IPS-18c (cell line): ENCODE data around the gene HOXB13.

Experiments
- H3K4me3 ChIP-seq: 2 replicates; pipeline ENCODE4 v1.7.0; 2013; ENCODE audit warnings: low read depth, mild to moderate bottlenecking, low read length, moderate library complexity; ENCODE audit not compliant: insufficient read depth
- H3K9me3 ChIP-seq: one replicate; pipeline ENCODE4 v1.6.1; 2013; ENCODE audit warnings: mild to moderate bottlenecking, low read length, moderate library complexity; ENCODE audit not compliant: control insufficient read depth, insufficient read depth

The HOXB13 gene

DNA sequence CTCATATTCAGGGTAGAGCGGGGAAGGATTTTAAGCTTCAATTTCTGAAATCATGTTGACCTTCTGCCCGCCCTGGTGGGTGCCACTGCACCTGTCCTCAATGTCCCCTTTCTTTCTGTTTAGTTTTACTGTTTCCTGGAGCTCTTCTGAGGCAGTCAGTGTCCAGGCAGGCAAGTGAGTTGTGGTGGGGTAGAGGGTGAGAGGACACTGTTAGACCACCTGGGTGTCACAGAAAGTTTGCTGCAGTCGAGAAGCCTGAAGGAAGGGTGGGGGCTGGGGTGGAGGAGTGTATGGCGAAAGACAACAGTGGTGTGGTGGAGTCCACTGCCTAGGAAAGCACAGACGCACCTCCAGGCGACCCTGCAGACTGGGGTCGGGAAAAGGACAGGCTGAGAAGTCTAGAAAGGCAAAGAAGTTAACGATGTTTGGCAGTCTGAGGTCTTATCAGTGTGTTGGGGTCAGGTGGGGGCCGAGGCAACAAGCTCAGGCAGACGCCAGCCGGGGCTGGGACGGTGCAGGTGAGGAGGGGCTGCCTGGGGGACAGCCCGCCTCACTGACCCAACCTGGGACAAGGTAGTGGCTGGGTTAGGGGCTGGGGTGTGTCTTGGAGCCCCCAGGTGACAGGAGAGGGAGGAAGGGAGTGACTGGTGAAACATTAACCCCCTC is 23.3 kb upstream of the HOXB13 start:
- Histone ChIP-seq H3K4me3 (no peak overlapping the region), H3K9me3 (peaks cover 2% of the 10 kb centered on the region)

DNA sequence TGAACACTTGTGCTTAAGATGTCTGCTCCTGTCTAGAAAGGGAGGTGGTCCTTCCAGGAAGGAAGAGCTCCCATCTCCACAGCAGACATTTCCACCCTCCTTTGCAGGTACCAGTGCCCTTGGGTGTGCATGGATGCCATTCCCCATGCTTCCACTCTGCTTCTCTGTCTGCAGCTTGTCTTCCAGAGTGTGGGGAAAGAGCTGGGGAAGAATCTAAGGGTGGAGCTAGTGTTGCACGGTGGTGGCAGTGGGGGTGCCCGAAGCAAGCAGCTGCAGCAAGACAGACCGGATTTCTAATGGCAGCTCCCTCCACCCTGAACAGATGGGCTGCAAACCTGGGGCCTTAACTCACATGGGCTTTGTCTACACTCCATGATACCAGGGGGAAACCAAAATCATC is 22.6 kb upstream of the HOXB13 start:
- Histone ChIP-seq H3K4me3 (no peak overlapping the region), H3K9me3 (peaks cover 2% of the 10 kb centered on the region)

DNA sequence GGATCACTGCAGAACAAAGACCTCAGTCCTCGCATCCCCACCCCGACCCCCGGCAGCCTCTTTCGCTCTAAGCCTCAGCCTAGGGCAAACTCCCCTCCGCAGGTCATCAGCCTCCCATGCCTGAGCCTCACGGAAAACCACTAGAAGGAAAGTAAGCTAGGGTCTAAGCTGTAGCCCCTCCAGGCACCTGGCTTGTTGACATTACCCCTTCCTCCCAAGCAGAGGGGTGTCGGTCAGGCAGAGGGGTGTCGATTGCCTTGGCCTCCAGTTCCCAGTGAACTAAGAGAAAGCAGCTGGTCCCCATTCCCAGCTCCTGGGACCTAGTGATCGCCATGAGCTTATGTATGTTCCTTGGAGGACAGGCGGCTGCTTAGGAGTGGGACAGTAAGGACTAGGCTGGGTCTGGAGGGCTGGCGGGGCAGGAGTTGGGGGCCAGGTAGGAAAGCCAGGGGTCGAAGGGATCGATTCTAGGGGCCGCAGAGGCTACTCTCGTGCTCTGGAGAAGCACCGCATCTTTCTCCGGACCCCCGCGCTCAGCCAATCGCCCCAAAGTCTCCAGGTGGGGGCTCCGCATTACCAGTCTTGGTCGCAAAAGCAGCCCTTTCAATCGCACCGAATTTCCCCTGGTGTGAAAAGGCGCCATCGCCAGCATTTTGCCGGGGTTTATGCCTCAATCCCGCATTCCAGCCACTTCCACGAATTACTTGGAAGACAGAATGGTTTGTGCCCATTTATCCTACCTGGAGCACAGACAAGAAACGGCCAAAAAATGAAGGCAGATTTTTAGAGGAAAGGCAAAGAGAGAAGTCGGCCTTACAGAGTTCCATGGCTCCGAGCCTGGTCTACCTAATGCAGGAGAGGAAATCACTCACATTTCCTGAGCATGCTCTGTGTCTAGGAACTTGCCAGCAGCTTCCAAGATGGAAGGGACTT is 21.3 kb upstream of the HOXB13 start:
- peaks cover 2% of the 10 kb centered on the region for H3K9me3 ChIP-seq
- no peak overlapping the region for H3K4me3 ChIP-seq

DNA sequence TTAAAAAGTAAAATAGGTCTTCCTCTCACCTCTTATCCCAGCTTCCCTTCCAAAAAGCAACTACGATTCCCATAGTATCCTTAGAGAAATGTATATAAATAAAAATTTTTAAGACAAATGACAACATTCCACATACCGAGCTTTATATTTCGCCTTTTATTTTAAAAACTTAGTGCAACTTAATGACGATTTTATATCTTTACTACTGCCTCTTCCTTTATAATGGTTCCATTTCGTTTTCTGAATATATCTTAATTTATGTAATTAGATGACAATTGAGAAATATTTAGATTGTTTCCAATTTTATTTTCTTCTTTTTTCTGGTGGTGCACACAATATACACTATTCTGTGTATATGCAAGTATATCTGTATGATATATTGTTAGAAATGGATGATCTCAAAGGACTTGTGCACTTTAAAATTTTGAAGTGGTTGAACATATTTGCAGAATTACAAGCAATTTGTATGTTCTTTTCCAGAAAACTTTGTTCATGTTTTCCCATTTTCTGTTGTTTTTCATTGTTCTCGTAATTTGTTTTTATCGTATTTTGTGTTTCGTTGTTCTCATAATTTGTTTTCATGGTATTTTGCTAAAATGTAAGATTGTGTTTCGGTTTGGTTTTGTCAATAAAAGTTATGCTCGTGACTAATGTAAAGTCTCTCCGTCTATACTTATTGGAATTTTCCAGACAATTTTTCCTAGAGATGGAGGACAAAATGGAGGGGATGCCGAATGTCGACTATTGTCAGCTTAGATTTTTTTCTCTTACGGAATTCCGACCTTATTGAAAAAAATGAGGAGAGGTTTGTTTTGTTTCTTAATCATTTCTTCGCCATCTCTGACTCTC is 20.4 kb upstream of the HOXB13 start:
- no peak overlapping the region for H3K4me3 ChIP-seq
- peaks cover 2% of the 10 kb centered on the region for H3K9me3 ChIP-seq

DNA sequence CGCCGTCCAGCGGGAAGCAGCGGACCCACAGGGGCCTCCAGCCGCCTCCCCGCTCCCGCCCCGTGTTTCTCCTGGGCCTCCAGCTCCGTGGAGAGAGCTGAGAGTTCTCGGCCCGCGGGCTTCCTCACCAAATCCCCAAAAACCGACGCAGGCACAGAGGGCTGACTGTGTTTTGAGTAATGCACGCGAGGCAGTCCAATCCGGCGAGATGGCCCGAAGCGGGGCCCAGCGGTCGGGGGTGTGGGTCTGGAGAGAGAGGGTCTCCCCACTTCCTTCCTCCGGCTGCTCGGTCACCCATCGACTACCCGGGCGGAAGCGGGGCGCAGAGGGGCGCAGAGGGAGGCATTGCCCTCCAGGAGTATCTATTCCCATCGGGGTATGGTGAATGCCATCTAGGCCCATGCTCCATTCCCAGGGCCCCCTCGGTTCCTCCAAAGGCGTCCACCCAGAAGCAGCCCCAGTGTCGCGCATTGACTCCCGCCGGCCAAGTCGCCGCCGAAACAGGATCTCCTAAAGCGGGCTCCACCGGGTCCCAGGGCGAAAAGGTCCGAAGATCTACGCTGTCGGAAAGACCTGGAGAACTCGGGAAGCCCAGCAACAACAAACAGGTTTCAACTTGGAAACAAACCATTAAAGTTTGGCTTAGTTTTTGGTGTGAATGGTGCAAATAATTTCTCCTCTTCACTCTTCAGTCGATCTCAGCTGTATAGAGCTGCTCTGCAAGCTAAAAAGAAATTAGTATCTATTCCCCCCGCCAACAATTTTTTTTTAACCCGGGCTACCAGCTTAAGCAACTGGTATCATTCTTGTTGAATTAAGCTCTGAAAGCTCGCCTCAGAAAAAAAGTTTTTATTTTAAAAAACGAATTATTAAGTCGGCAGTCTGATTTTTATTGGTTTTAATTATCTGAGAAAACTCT is 19.2 kb upstream of the HOXB13 start:
- Histone ChIP-seq H3K4me3 (no peak overlapping the region), H3K9me3 (peaks cover 2% of the 10 kb centered on the region)

DNA sequence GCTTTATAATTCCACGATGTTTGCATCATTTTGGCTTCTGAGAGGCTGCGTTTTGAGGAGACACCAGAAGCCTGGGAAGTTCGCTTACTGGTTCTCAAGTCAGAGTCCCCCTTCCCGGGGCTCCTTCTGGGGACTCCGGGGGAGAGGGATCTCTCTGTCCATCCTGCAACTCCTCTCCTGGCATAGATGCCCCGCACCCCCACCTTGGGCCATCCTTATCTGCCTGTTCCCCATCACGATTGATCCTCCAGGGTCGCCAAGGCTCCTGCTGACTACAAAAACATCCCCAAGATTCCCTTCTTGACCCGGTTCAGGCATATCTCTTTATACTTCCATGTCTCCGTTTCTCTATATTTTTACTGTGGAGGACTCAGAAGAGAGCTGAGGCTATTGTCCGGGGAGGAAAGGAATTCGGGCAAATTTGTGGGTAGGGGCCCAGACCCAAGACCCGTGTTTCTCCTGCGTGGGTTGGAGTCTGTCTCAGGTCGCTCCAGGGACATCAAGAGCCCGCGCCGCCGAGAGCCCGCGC is 18.4 kb upstream of the HOXB13 start:
- H3K9me3 ChIP-seq, result peaks cover 2% of the 10 kb centered on the region
- H3K4me3 ChIP-seq, result no peak overlapping the region

DNA sequence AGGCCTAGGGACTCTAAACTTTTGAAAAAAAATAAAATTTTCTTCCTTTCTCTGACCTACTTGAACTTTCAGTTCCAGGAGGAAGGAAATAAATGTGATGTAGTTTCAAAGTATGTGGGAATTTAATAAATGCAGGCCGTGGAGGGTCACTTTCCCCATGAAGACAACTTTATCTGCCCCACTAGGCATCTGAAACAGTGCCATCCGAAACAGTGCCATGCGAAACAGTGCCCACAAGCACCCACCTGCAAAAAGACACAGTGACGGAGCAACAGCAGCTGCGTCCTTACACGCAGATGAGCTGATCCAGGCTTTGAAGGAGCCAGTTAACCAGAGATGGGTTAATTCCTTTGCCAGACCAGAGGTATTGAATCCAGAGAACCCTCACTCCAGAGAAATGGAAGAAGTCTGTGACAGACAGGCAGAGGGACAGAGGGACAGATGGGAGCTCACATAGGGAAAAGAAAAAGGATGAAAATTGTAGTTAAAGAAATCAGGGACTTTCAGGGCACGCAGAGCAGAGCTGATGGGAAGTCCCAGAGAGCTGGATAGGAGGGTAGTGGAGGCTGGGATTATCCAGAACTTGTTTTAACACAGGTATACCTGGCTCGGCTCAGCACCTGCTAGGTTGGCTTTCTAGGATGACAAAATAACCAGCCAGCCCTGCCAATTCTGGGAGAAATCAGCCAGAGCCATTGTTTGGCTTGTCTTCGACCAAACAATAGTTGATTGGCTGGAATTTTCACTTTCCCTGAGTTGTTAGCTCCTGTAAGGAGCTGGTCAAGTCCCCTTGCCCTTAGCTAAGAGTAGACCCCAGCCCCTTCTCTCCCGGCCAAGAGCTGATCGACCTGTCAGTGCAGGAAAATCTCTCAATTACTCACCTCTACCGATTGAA is 17.1 kb upstream of the HOXB13 start:
- Histone ChIP-seq H3K9me3 (peaks cover 2% of the 10 kb centered on the region), H3K4me3 (no peak overlapping the region)

DNA sequence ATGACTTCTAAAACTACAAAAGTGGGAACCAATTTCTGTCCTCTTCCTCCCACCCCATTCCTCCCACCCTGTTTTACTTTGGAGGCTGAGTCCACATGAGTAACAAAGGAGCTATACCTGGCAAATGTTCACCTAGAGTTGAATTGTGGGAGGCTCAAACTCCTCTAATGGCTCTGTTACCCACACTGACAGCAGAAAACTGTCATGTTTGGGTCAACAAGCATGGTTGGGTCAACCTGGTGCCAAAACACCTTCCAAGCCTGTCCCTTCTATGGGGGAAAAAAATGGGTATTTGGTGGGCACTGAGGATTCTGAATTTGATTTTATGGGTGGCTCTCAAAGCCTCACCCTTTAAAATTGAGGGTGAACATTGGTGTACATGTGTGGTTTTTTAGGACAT is 12.0 kb upstream of the HOXB13 start:
- no peak overlapping the region for H3K4me3 ChIP-seq
- H3K9me3 ChIP-seq, result peaks cover 3% of the 10 kb centered on the region

DNA sequence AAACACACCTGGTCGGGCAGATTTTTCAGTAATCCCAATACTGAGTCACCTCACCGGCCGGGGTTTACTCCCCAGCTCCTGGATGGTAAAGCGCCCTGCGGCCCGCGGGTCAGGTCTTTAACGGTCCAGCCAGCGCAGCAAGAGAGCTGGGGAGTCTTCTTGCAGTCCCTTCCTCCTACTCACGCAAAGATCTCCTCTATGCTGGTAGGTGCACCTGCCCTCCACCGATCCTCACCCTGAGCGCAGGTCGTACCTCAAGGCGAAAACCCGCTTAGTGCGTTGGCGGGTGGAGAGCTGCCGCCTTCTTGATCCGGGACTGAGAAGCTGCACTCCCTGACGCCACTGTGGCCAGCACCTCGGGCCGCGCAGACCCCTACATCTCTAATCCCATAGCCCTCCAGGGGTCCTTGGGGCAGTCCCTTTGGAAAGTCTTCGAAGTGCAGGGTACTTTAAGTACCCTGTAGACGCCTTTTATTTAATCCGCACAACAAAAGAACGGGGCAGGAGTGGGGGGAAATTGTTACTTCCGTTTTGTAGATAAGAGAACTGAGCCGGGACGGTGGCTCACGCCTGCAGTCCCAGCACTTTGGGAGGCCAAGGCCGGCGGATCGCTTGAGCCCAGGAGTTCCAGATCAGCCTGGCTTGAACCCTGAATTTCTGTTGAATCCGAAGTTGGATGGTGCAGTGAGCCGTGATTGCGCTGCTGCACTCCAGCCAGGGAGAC is 10.4 kb upstream of the HOXB13 start:
- Histone ChIP-seq H3K4me3 (no peak overlapping the region), H3K9me3 (peaks cover 3% of the 10 kb centered on the region)

DNA sequence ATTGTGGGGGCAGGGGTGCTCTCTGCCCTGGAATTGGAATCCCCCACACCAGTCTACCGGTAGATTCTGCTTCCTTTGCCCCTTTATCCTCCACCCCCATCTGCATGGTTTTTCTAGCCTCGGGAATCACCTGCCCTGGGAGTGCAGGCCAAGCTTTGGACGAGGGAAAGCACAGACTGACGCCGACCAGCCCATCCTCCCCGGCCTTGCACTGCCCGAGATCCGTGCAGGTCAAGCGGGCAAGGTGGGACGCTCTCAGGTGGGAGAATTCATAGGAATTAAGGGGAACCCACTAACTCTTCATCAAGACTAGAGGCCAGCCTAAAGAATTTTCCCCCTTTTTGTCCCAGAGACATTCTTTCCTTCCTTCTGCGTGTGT is 9.9 kb upstream of the HOXB13 start:
- no peak overlapping the region for H3K4me3 ChIP-seq
- peaks cover 3% of the 10 kb centered on the region for H3K9me3 ChIP-seq

DNA sequence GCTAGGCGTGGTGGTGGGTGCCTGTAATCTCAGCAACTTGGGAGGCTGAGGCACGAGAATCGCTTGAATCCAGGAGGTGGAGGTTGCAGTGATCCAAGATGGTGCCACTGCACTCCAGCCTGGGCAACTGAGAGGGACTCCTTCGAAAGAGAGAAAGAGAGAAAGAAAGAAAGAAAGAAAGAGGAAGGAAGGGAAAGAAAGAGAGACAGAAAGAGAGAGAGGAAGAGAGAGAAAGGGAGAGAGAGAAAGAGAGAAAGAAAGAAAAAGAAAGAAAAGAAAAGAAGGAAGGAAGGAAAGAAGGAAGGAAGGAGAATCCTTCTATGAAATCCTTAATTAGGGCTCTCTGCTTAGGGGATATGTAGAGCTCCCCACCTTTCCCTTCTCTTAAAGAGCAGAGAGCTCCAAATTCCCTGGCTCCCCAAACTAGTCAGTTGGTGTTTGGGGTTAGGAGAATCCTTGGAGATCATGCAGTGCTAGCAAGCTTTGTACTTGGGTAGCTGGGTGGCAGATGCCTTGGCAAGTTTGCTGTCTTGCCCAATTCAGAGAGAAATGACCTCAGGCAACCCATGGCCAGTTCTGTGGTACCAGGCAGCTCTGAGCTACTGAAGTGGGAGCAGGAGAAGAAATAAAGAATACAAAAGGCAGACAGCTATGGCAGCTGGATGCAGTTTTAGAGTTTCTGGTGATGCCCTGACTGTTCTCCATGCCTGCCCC is 8.9 kb upstream of the HOXB13 start:
- H3K4me3 ChIP-seq, result no peak overlapping the region
- H3K9me3 ChIP-seq, result peaks cover 6% of the 10 kb centered on the region

DNA sequence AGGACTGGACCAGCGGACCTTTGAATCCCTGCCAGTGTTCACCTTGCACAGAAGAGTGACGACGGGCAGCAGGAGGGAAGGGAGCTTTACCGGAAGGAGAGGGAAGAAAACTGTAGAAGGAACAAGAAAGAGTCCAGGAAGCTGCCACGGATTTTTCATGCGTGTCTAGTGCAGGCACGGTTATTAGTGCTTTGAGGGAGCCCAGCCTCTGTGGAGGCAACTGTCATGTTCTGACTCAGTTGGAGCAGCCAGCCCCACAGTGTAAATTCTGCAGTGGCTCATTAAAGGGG is 6.5 kb upstream of the HOXB13 start:
- Histone ChIP-seq H3K9me3 (peaks cover 6% of the 10 kb centered on the region), H3K4me3 (no peak overlapping the region; the same call in 1 of the 2 replicates)

DNA sequence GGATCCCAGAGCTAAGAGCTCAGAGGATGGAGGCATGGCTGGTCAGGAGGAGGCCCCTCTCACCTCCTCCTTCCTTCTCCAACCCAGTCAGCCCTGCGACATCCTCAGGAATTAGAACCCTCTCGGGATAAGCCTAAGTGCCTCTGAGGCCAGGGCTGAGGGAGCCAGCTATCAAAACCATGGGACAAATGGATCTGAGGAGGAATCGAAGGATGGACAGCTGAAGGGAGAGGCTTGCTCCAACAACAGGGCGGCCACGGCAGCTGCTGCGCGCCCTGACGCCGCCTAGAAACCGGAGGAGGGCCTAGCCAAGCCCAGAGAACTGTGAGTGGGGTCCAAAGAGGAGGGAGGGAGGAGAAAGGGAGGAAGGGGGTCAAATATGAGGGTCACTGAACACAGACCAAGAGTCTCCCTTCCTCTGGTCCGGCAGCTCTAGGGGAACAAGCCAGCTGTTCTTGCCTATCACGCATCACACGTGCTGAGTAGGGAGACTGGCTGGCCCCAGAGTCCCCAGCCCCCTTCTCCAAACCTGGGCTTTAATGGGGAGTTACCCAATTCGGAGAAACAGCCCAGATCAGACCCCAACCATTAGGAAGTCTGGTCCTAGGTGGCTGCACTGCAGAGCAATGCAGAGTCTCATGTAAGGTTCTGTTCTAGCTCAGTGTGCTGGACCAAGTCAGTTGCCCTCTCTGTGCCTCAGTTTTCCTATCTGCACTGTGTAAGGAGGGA is 5.9 kb upstream of the HOXB13 start:
- peaks cover 6% of the 10 kb centered on the region for H3K9me3 ChIP-seq
- H3K4me3 ChIP-seq, result no peak overlapping the region; the same call in 1 of the 2 replicates

DNA sequence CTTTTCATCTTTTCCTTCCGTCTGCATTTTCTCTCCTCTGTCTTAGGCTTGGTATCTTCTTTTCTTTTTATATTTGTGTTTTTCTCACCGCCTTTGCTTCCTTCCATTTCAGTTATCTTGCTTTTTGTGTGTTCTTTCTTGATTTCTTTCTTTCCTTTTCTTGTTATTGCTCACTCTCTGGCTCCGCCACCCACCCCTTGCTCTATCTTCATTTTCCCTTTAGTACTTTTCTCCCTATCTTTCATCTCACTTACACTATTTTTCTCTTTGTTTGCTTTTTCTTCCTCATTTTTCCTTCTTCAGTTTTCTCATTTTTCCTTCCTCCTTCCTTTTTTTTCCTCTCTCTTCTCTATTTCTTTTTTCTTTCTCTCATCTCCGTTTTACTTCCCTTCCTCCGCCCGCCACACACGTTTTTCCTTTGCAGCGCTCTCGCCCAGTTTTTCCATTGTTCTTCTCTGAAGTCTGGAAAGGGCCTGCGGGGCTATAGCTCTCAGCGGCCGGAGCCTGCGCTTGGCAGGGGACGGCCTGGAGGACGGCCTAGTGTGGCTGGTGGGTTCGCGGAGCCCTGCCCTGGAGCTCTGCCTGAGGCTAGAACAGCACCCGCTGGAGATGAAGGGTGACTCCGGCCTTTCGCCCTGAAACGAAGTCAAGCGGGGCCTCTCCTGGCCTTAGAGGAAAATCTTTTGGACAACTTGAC is 5.2 kb upstream of the HOXB13 start:
- Histone ChIP-seq H3K4me3 (no peak overlapping the region), H3K9me3 (peaks cover 6% of the 10 kb centered on the region)
